WERI-Rb-1 (cell line): ENCODE data around the gene EFR3B.

Experiments used
- DNase-seq: peaks from one replicate; pipeline ENCODE4 v3.0.0-alpha.2; 2020
- H3K27ac ChIP-seq: fragments of 250-450 bp; sonication (Bioruptor Pico); 2 replicates; pipeline ENCODE4 v1.5.1; 2020; ENCODE audit warnings: mild to moderate bottlenecking, moderate library complexity
- H3K27me3 ChIP-seq: fragments of 250-450 bp; sonication (Bioruptor Pico); 2 replicates; pipeline ENCODE4 v1.5.1; 2021; ENCODE audit warnings: mild to moderate bottlenecking, low read depth, moderate library complexity; ENCODE audit not compliant: insufficient read depth, severe bottlenecking
- H3K36me3 ChIP-seq: fragments of 250-450 bp; sonication (Bioruptor Pico); 2 replicates; pipeline ENCODE4 v1.5.1; 2020; ENCODE audit warnings: mild to moderate bottlenecking, moderate library complexity
- H3K4me3 ChIP-seq: 2 replicates; pipeline ENCODE4 v1.5.1; 2011; ENCODE audit warnings: low read depth, mild to moderate bottlenecking, control low read depth, low read length
- H3K9me3 ChIP-seq: fragments of 250-450 bp; sonication (Bioruptor Pico); 2 replicates; pipeline ENCODE4 v1.5.1; 2021; ENCODE audit warnings: mild to moderate bottlenecking, moderate library complexity; ENCODE audit not compliant: severe bottlenecking
- TF ChIP-seq, protein P1 (sequence below): IDR thresholded peaks from 2 replicates; pipeline ENCODE4 v1.5.1; 2011; ENCODE audit warnings: low read depth, mild to moderate bottlenecking, control low read depth, inconsistent platforms, low read length

Gene EFR3B

DNA sequence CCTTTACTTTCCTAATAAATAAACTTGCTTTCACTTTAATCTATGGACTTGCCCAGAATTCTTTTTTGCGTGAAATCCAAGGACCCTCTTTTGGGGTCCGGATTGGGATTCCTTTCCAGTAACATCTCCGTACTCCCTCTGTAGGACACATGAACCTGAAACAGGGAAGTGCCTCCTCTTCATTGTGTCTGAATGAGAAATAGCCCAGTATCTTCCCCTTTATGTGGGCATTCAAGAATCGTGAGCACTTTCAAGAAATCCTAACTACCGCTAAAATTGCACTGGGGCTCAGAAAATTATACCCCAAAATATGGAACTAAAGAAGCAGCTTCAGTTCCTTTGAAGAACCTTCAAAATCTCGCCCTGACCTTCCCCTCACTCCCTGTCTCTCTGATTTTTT lies 134.3 kb downstream of the EFR3B start:
- no peaks in the 10 kb centered on the region for H3K36me3 ChIP-seq
- no peak for DNase-seq
- no peaks in the 10 kb centered on the region for H3K27me3 ChIP-seq

DNA sequence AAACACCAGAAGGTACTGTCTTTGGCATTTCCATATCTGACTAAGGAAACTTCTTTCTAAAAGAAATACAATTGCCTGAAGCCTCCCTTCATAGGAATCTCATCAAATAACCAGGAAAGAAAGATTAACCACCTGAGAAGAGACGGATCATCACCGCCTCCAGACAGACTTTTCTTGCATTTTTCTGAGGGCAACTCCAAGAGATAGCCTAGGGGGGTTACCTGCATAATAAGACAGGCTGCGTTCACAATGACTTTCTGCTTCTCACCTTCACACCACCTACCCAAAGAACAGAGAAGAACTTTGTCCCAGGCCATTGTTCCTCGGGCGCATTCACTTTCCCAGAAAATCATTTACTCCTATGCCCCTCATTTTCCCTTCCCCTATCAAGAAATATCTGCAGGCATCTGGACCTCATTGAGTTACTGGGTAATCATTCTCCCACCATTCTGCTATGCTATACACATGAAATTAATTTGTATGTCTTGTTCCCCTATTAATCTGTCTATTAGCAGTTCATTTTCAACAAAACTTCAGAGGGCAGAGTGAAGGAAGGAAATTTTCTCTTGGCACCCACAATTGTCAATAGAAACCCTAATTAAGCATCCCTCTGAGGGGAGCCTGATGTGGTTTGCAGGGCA lies 134.8 kb downstream of the EFR3B start:
- H3K36me3 ChIP-seq: no peaks in the 10 kb centered on the region
- H3K9me3 ChIP-seq: no peaks in the 10 kb centered on the region
- no peak for DNase-seq
- H3K27me3 ChIP-seq: no peaks in the 10 kb centered on the region
- TF ChIP-seq, protein P1, sequence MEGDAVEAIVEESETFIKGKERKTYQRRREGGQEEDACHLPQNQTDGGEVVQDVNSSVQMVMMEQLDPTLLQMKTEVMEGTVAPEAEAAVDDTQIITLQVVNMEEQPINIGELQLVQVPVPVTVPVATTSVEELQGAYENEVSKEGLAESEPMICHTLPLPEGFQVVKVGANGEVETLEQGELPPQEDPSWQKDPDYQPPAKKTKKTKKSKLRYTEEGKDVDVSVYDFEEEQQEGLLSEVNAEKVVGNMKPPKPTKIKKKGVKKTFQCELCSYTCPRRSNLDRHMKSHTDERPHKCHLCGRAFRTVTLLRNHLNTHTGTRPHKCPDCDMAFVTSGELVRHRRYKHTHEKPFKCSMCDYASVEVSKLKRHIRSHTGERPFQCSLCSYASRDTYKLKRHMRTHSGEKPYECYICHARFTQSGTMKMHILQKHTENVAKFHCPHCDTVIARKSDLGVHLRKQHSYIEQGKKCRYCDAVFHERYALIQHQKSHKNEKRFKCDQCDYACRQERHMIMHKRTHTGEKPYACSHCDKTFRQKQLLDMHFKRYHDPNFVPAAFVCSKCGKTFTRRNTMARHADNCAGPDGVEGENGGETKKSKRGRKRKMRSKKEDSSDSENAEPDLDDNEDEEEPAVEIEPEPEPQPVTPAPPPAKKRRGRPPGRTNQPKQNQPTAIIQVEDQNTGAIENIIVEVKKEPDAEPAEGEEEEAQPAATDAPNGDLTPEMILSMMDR: no peak
- no peak overlapping the region for H3K27ac ChIP-seq
- H3K4me3 ChIP-seq: no peak overlapping the region

More for the DNA sequence above, 134.3 kb downstream of the EFR3B start:
- no peaks in the 10 kb centered on the region for H3K9me3 ChIP-seq
- no peak overlapping the region for H3K4me3 ChIP-seq
- H3K27ac ChIP-seq: no peak overlapping the region
- TF ChIP-seq, protein P1: no peak

DNA sequence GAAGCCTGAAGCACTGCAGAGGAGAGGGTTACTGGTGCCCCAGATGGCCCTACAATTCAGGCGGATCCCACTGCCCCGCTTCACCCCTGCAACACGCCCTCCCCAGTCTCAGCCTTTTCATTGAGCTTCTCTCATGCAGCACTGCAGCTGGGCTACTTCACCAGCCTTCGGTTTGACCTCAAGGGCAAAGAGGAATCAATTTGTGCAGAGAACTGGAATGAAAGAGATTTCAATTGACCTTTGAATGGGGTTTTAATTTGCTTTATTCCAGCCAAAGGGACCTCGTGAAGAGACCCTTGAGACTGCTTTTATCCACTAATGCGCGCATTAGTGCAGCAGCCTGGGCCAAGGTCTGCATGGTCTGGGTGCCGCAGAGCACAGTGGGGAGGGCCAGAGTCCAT lies 135.3 kb downstream of the EFR3B start:
- no peaks in the 10 kb centered on the region for H3K36me3 ChIP-seq
- no peaks in the 10 kb centered on the region for H3K9me3 ChIP-seq
- no peak overlapping the region for H3K4me3 ChIP-seq
- TF ChIP-seq, protein P1: no peak
- no peak for DNase-seq
- no peaks in the 10 kb centered on the region for H3K27me3 ChIP-seq
- H3K27ac ChIP-seq: no peak overlapping the region

DNA sequence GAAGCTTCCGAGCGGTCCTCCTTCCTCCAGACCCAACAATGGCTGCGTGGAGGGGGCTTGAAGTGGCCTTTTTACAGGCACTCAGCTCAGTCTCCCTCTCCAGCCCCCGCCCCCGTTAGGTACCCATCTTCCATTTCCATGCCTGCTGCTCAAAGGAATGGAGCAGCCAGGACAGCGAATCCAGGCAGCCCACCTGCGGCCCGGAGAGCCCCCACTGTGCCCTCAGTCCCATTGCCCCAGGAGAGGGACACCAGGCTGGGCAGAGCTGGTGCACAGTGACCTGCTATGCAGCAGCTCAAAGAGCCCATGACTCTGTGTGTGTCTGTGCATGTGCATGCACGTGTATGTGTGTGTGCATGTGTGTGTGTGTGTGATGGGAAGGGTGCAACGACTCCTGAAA lies 137.1 kb downstream of the EFR3B start:
- no peak for DNase-seq
- H3K27ac ChIP-seq: no peak overlapping the region
- H3K9me3 ChIP-seq: no peaks in the 10 kb centered on the region
- TF ChIP-seq, protein P1: no peak
- no peaks in the 10 kb centered on the region for H3K27me3 ChIP-seq
- no peaks in the 10 kb centered on the region for H3K36me3 ChIP-seq
- H3K4me3 ChIP-seq: no peak overlapping the region

DNA sequence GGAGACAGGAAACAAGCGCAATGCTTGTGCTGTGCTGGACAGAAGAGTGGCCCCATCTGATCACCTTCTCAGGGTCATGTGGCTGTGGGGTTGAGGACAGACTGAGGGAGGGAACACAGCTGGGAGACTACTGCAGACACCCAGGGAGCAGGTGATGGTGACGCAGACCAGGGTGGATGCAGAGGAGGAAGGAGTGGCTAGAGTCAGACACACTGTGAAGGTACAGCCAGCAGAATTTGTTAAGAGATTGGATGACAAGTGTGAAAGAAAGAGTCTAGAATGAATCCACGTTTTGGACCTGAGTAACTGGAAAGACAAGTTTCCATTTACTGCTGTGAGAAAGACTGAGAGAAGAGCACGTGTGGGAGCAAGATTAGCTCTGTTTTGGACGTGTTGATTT lies 142.4 kb downstream of the EFR3B start:
- Histone ChIP-seq H3K9me3 (no peaks in the 10 kb centered on the region), H3K36me3 (no peaks in the 10 kb centered on the region), H3K4me3 (no peak overlapping the region), H3K27me3 (no peaks in the 10 kb centered on the region), H3K27ac (no peak overlapping the region)
- no peak for DNase-seq
- TF ChIP-seq, protein P1: no peak
